WTC11 (cell line): Measurements from ENCODE around the gene ARSA. TPM values are rescaled to one million over a fixed set of nuclear protein-coding genes. Genes with fewer than 3 reads are reported as not detected.
A peak's percentile ranks its signal among the peaks of the same experiment; 100 is the strongest.

Experiments used
- ATAC-seq: fragments of 200-7000 bp; cut with Tn5 transposase; 2 replicates; pipeline ENCODE4 v1.10.0; 2021; ENCODE audit warnings: mild to moderate bottlenecking, moderate library complexity
- CTCF ChIA-PET: fragments of 300-600 bp; sonication (Branson Sonifier 250); formaldehyde crosslinking; loops from one replicate; lab custom pipeline; 2021; ENCODE audit warnings: antibody characterized with exemption; lab: Charles Lee
- POLR2A ChIA-PET: fragments of 350-600 bp; sonication (Branson Sonifier 250); formaldehyde crosslinking; loops from one replicate; lab custom pipeline; 2021; ENCODE audit warnings: antibody characterized with exemption; lab: Charles Lee
- DNase-seq: peaks from one replicate; pipeline ENCODE4 v3.0.0; 2021; ENCODE audit warnings: low spot score
- H3K27ac Mint-ChIP-seq: 2 replicates; pipeline ENCODE4 v1.8.0; 2021; ENCODE audit warnings: mixed read lengths
- H3K27me3 Mint-ChIP-seq: 2 replicates; pipeline ENCODE4 v1.8.0; 2021; ENCODE audit warnings: low read depth, mild to moderate bottlenecking, moderate library complexity, mixed read lengths
- H3K36me3 Mint-ChIP-seq: 2 replicates; pipeline ENCODE4 v1.8.0; 2021; ENCODE audit warnings: mixed read lengths
- H3K4me1 Mint-ChIP-seq: 2 replicates; pipeline ENCODE4 v1.8.0; 2022; ENCODE audit warnings: mixed read lengths
- H3K4me3 Mint-ChIP-seq: 2 replicates; pipeline ENCODE4 v1.8.0; 2021; ENCODE audit warnings: mild to moderate bottlenecking, moderate library complexity, mixed read lengths
- H3K9me3 Mint-ChIP-seq: 2 replicates; pipeline ENCODE4 v1.8.0; 2021; ENCODE audit warnings: mixed read lengths
- CREB1 ChIP-seq: sonication (generic); formaldehyde crosslinking; IDR thresholded peaks from 2 replicates; pipeline ENCODE4 v1.8.0; 2023; ENCODE audit warnings: mild to moderate bottlenecking, missing genetic modification reagents
- CTCF ChIP-seq: fragments of 200-600 bp; IDR thresholded peaks from 2 replicates; pipeline ENCODE4 v1.8.0; 2022; ENCODE audit warnings: antibody characterized with exemption
- ERG ChIP-seq: fragments of 250-450 bp; sonication (Bioruptor Pico); IDR thresholded peaks from 2 replicates; pipeline ENCODE4 v1.8.0; 2021; ENCODE audit warnings: mild to moderate bottlenecking
- PRRX2 ChIP-seq: fragments of 250-450 bp; sonication (Bioruptor Pico); IDR thresholded peaks from 2 replicates; pipeline ENCODE4 v1.8.0; 2021; ENCODE audit warnings: mild to moderate bottlenecking
- SOX15 ChIP-seq: fragments of 250-450 bp; sonication (Bioruptor Pico); IDR thresholded peaks from 2 replicates; pipeline ENCODE4 v1.9.0; 2021; ENCODE audit warnings: mild to moderate bottlenecking
- SP1 ChIP-seq: sonication (generic); formaldehyde crosslinking; conservative IDR thresholded peaks from 2 replicates; pipeline ENCODE4 v1.8.1; 2022; ENCODE audit warnings: missing genetic modification reagents
- ZNF317 ChIP-seq: sonication (generic); formaldehyde crosslinking; IDR thresholded peaks from 2 replicates; pipeline ENCODE4 v1.8.1; 2023; ENCODE audit warnings: low read depth, mild to moderate bottlenecking, moderate library complexity, missing genetic modification reagents, borderline replicate concordance
- ZNF396 ChIP-seq: fragments of 250-450 bp; sonication (Bioruptor Pico); IDR thresholded peaks from 2 replicates; pipeline ENCODE4 v1.8.0; 2021; ENCODE audit warnings: mild to moderate bottlenecking, moderate library complexity, borderline replicate concordance
- ZNF512 ChIP-seq: sonication (generic); formaldehyde crosslinking; IDR thresholded peaks from 2 replicates; pipeline ENCODE4 v1.8.1; 2022; ENCODE audit warnings: missing genetic modification reagents, borderline replicate concordance
- ZNF671 ChIP-seq: fragments of 250-450 bp; sonication (Bioruptor Pico); IDR thresholded peaks from 2 replicates; pipeline ENCODE4 v1.8.0; 2021; ENCODE audit warnings: mild to moderate bottlenecking
- total RNA-seq: library from RNA; stranded (reverse); gene quantifications from 3 replicates; pipeline ENCODE4 v1.2.3, GENCODE V29; 2021
- TF ChIP-seq, protein P1 (sequence below): sonication (generic); formaldehyde crosslinking; IDR thresholded peaks from 2 replicates; pipeline ENCODE4 v1.8.0; 2023; ENCODE audit warnings: missing genetic modification reagents, mild to moderate bottlenecking, borderline replicate concordance
- TF ChIP-seq, protein P2 (sequence below): sonication (generic); formaldehyde crosslinking; IDR thresholded peaks from 2 replicates; pipeline ENCODE4 v1.8.1; 2023; ENCODE audit warnings: mild to moderate bottlenecking, moderate library complexity, missing genetic modification reagents
- TF ChIP-seq, protein P3 (sequence below): sonication (generic); formaldehyde crosslinking; IDR thresholded peaks from 2 replicates; pipeline ENCODE4 v1.8.1; 2022; ENCODE audit warnings: low read depth, mild to moderate bottlenecking, moderate library complexity, missing genetic modification reagents, borderline replicate concordance

ARSA gene
- total RNA-seq, 1 experiment from 2014 or later, result 18.8 TPM

DNA sequence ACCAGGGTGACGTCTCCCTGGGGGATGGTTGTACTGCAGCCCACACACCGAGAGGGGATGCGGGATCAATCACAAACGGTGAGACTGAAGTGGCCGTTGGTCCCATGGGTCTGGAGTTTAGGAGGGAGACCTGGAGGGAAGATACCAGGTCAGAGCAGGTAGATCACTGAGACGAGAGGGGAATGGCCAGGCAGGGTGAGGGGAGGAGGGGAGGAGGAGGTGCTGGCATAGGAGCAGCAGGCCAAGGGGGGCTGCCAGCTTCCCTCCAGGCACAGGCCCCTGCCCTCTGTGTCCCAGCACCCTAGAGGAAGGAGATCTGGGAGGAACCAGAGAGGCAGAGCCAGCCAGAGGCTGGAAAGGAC is 20.3 kb downstream of the ARSA start (continued):
- TF ChIP-seq, protein P1, sequence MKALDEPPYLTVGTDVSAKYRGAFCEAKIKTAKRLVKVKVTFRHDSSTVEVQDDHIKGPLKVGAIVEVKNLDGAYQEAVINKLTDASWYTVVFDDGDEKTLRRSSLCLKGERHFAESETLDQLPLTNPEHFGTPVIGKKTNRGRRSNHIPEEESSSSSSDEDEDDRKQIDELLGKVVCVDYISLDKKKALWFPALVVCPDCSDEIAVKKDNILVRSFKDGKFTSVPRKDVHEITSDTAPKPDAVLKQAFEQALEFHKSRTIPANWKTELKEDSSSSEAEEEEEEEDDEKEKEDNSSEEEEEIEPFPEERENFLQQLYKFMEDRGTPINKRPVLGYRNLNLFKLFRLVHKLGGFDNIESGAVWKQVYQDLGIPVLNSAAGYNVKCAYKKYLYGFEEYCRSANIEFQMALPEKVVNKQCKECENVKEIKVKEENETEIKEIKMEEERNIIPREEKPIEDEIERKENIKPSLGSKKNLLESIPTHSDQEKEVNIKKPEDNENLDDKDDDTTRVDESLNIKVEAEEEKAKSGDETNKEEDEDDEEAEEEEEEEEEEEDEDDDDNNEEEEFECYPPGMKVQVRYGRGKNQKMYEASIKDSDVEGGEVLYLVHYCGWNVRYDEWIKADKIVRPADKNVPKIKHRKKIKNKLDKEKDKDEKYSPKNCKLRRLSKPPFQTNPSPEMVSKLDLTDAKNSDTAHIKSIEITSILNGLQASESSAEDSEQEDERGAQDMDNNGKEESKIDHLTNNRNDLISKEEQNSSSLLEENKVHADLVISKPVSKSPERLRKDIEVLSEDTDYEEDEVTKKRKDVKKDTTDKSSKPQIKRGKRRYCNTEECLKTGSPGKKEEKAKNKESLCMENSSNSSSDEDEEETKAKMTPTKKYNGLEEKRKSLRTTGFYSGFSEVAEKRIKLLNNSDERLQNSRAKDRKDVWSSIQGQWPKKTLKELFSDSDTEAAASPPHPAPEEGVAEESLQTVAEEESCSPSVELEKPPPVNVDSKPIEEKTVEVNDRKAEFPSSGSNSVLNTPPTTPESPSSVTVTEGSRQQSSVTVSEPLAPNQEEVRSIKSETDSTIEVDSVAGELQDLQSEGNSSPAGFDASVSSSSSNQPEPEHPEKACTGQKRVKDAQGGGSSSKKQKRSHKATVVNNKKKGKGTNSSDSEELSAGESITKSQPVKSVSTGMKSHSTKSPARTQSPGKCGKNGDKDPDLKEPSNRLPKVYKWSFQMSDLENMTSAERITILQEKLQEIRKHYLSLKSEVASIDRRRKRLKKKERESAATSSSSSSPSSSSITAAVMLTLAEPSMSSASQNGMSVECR (CRISPR knock-in tag), result no peak

GRCh38 chr22:50606946-50607658 is 20.9 kb downstream of the ARSA start:
- TF ChIP-seq ZNF396 (CRISPR knock-in tag) (no peak), CREB1 (CRISPR knock-in tag) (no peak), ZNF671 (CRISPR knock-in tag) (no peak), ZNF512 (CRISPR knock-in tag) (no peak)
- TF ChIP-seq, all 79 proteins: peak for 0
- peaks cover 2% of the 10 kb centered on the region; the same call in 1 of the 2 replicates for H3K4me1 Mint-ChIP-seq
- H3K36me3 Mint-ChIP-seq, result no peaks in the 10 kb centered on the region
- no peak overlapping the region for H3K4me3 Mint-ChIP-seq
- H3K9me3 Mint-ChIP-seq, result no peaks in the 10 kb centered on the region
- ChIA-PET POLR2A (interaction anchor here (0.6 kb wide), 1 partner anchor 123 kb away, joined by 4 read pairs; no protein-coding TSS in a partner anchor), CTCF (interaction anchor here (0.7 to 1.5 kb wide), 6 partner anchors 13 to 123 kb away, joined by 3 to 6 read pairs (median 4); partner anchors contain the start of genes SCO2 and SYCE3)
- peaks cover 20% of the 10 kb centered on the region for H3K27me3 Mint-ChIP-seq
- peak overlapping the region; percentile 57; the same call in 1 of the 2 replicates for H3K27ac Mint-ChIP-seq
- DNase-seq (no peak), ATAC-seq (no peak)

GRCh38 chr22:50606165-50606945 is 21.6 kb downstream of the ARSA start:
- Mint-ChIP-seq H3K4me3 (no peak overlapping the region), H3K9me3 (no peaks in the 10 kb centered on the region), H3K27ac (no peak overlapping the region), H3K36me3 (no peaks in the 10 kb centered on the region), H3K4me1 (peaks cover 8% of the 10 kb centered on the region; the same call in 1 of the 2 replicates), H3K27me3 (peaks cover 26% of the 10 kb centered on the region)
- POLR2A ChIA-PET, result interaction anchor here (0.6 kb wide), 2 partner anchors 16 to 124 kb away, joined by 3 to 4 read pairs; no protein-coding TSS in a partner anchor
- CTCF ChIA-PET, result interaction anchor here (0.7 to 1.5 kb wide), 6 partner anchors 14 to 124 kb away, joined by 3 to 6 read pairs (median 4); partner anchors contain the start of genes SCO2 and SYCE3
- no peak for DNase-seq
- ATAC-seq, result peak; percentile 63
- TF ChIP-seq PRRX2 (CRISPR knock-in tag), result no peak
- TF ChIP-seq ZNF317 (CRISPR knock-in tag), result no peak
- TF ChIP-seq, protein P2, sequence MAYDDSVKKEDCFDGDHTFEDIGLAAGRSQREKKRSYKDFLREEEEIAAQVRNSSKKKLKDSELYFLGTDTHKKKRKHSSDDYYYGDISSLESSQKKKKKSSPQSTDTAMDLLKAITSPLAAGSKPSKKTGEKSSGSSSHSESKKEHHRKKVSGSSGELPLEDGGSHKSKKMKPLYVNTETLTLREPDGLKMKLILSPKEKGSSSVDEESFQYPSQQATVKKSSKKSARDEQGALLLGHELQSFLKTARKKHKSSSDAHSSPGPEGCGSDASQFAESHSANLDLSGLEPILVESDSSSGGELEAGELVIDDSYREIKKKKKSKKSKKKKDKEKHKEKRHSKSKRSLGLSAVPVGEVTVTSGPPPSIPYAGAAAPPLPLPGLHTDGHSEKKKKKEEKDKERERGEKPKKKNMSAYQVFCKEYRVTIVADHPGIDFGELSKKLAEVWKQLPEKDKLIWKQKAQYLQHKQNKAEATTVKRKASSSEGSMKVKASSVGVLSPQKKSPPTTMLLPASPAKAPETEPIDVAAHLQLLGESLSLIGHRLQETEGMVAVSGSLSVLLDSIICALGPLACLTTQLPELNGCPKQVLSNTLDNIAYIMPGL (CRISPR knock-in tag), result no peak
- no peak for TF ChIP-seq SP1 (CRISPR knock-in tag)
- no peak for TF ChIP-seq CTCF
- TF ChIP-seq ERG (CRISPR knock-in tag), result no peak
- TF ChIP-seq, protein P3, sequence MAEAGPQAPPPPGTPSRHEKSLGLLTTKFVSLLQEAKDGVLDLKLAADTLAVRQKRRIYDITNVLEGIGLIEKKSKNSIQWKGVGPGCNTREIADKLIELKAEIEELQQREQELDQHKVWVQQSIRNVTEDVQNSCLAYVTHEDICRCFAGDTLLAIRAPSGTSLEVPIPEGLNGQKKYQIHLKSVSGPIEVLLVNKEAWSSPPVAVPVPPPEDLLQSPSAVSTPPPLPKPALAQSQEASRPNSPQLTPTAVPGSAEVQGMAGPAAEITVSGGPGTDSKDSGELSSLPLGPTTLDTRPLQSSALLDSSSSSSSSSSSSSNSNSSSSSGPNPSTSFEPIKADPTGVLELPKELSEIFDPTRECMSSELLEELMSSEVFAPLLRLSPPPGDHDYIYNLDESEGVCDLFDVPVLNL, result no peak
- TF ChIP-seq SOX15 (CRISPR knock-in tag), result no peak
